K562 (cell line): ENCODE measurements around the gene LRRC8E. TPM values are rescaled to one million over a fixed set of nuclear protein-coding genes. Genes with fewer than 3 reads are reported as not detected.
A peak's percentile ranks its signal among the peaks of the same experiment; 100 is the strongest.

ENCODE experiments used
- ATF3 ChIP-seq, 2 experiments: fragments of 450-650 bp in 1 of 2; sonication (generic) in 1 of 2; formaldehyde crosslinking in 1 of 2; IDR thresholded peaks in 1 of 2; conservative IDR thresholded peaks in 1 of 2; 2 replicates each; pipeline versions ENCODE4 v1.6.1 to v1.8.1; 2016 to 2023; ENCODE audit warnings: mild to moderate bottlenecking in 2 of 2, moderate library complexity in 2 of 2, inconsistent platforms in 1 of 2, missing genetic modification reagents in 1 of 2
- CBX3 ChIP-seq, 2 experiments: IDR thresholded peaks; 1 replicate in 1 of 2; 2 replicates in 1 of 2; pipeline ENCODE4 v1.6.1; 2012; ENCODE audit warnings: inconsistent platforms in 2 of 2, low read length in 2 of 2, borderline replicate concordance in 1 of 2, control low read depth in 1 of 2
- NFIC ChIP-seq: fragments of 450-650 bp; IDR thresholded peaks from 2 replicates; pipeline ENCODE4 v1.6.1; 2017; ENCODE audit warnings: mild to moderate bottlenecking, inconsistent platforms
- POLR2B ChIP-seq: fragments of 450-650 bp; IDR thresholded peaks from 2 replicates; pipeline ENCODE4 v1.6.1; 2018; ENCODE audit warnings: low read depth; ENCODE audit not compliant: partially characterized antibody
- POLR2G ChIP-seq: fragments of 200-400 bp; formaldehyde crosslinking; IDR thresholded peaks from 2 replicates; pipeline ENCODE4 v1.6.1; 2017; ENCODE audit warnings: low read depth, mild to moderate bottlenecking, antibody characterized with exemption, low read length, moderate library complexity
- PTRF ChIP-seq: fragments of 450-650 bp; IDR thresholded peaks from 2 replicates; pipeline ENCODE4 v1.6.1; 2016; ENCODE audit warnings: mild to moderate bottlenecking, missing genetic modification characterization, missing compliant biosample characterization
- RAD21 ChIP-seq, 2 experiments: fragments of 250-450 bp in 1 of 2; fragments of 450-650 bp in 1 of 2; sonication (Bioruptor Pico) in 1 of 2; formaldehyde crosslinking in 1 of 2; IDR thresholded peaks in 1 of 2; conservative IDR thresholded peaks in 1 of 2; 2 replicates each; pipeline versions ENCODE4 v1.4.0 to v1.8.0; 2020 to 2022; ENCODE audit warnings: mild to moderate bottlenecking in 2 of 2, moderate library complexity in 1 of 2
- SMC3 ChIP-seq: conservative IDR thresholded peaks from 2 replicates; pipeline ENCODE4 v1.6.1; 2011; ENCODE audit warnings: low read depth, low read length, improper control_type of control experiment; ENCODE audit not compliant: insufficient read depth
- ZBTB7A ChIP-seq: IDR thresholded peaks from 2 replicates; pipeline ENCODE4 v1.6.1; 2011; ENCODE audit warnings: low read depth, mild to moderate bottlenecking, low read length, moderate library complexity, borderline replicate concordance; ENCODE audit not compliant: control insufficient read depth
- polyA plus RNA-seq, 8 experiments: library from polyadenylated mRNA; depleted of rRNA in 4 of 8; stranded (reverse) in 5 of 8; unstranded in 3 of 8; fragments of >200 nt; fragmentation: Nextera tagmentation in 2 of 8; fragmentation: Illumina TruSeq in 1 of 8; extraction: Ambion mirVana in 2 of 8; extraction: Trizol in 1 of 8; gene quantifications; 2 replicates each; pipeline versions ENCODE4 v1.2.1 to v1.2.3, GENCODE V29; 2011 to 2014; ENCODE audit warnings: inconsistent platforms in 1 of 8, missing spikeins in 1 of 8
- total RNA-seq, 7 experiments: library from RNA; depleted of rRNA in 6 of 7; stranded (reverse); fragments of >200 nt in 6 of 7; fragmentation: Illumina TruSeq in 2 of 7; extraction: Trizol in 2 of 7; gene quantifications; 2 replicates each; pipeline versions ENCODE4 v1.2.1 to v1.2.3, GENCODE V29; 2011 to 2021; ENCODE audit warnings: low replicate concordance in 1 of 7
- TF ChIP-seq, protein P1 (sequence below): sonication (generic); formaldehyde crosslinking; IDR thresholded peaks from 2 replicates; pipeline ENCODE4 v1.5.0; 2020; ENCODE audit warnings: missing genetic modification reagents
- TF ChIP-seq, protein P2 (sequence below): sonication (generic); formaldehyde crosslinking; IDR thresholded peaks from 2 replicates; pipeline ENCODE4 v1.8.1; 2023; ENCODE audit warnings: mild to moderate bottlenecking, missing genetic modification reagents, moderate library complexity
- TF ChIP-seq, protein P3 (sequence below), 3 experiments: IDR thresholded peaks in 2 of 3; conservative IDR thresholded peaks in 1 of 3; 2 replicates each; pipeline ENCODE4 v1.5.1; 2011 to 2012; ENCODE audit warnings: low read length in 3 of 3, mild to moderate bottlenecking in 3 of 3, control low read depth in 2 of 3, improper control_type of control experiment in 1 of 3, inconsistent platforms in 1 of 3, low read depth in 1 of 3, mixed read lengths in 1 of 3, moderate library complexity in 1 of 3; ENCODE audit not compliant: insufficient read depth in 2 of 3

The LRRC8E gene
- total and polyA plus RNA-seq, 9 of the 15 experiments (the other 6 are each of a cell fraction or from before 2014, with no cell fraction given): 0.08 to 5.7 (median 3.5) TPM; not detected in 1

DNA sequence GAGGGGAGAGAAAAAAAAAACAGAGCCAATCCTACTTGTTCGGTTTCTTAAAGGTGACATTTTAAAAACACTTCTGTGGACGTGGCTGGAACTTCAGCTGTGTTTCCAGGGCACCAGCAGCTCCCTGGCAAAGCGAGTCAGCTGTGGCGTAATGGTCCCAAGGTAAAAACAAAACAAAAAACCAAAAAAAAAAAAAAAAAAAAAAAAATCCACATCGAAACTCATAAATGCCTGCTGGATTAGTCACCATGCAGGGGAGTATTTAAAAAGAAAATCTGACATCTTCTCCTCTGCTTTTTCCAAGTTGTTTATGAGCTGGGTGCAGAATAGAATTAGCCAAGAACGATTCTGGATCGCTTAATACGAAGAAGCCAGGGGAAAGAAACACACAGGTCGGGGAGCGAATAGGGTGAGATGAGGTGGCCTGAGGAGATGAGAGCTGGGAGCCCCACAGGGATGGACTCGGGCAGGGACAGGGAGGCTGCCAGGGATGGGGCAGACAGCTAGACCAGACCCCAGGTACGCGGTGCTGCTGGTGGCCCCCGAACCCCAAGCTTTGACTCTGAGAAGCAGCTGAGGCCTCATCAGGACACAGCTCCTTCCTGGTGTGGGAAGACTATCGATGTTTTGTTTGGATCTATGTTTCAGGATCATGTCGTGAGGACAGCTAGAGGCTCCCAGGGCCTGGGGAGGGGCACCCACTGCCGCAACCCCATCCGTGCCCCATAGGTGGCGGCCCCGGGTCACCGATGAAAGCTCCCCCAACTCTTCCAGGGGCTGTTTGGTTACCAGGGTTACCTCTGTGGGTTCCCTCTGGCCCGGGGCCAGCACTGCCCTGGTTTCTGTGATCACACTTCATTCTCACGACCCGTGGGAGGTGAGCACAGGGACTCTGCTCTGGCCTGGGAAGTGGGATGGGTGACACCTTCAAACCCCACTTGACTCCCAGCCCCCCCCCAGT lies 40.7 kb downstream of the LRRC8E start (continued):
- TF ChIP-seq RAD21 (CRISPR knock-in tag; conservative IDR thresholded peaks at IDR 0.05 in 1 of 2, IDR thresholded peaks at IDR 0.05 in 1 of 2) (peak in 1 of 2 experiments; percentile 51; a peak in 2 of 4 replicates), PTRF (tag) (no peak), CBX3 (IDR thresholded peaks at IDR 0.05; ENCODE audit: borderline replicate concordance in 1 of 2, low read length in 2 of 2) (no peak), POLR2G (peak; percentile 69), ZBTB7A (peak; percentile 48; the same call in 1 of the 2 replicates), POLR2B (peak; percentile 55), ATF3 (IDR thresholded peaks at IDR 0.05) (0 out of 2 replicates have a peak, but pooled peaks have one; percentile 39), ATF3 (CRISPR knock-in tag; conservative IDR thresholded peaks at IDR 0.05) (no peak), SMC3 (0 out of 2 replicates have a peak, but pooled peaks have one; percentile 24), NFIC (peak; percentile 91)
- TF ChIP-seq, protein P1, sequence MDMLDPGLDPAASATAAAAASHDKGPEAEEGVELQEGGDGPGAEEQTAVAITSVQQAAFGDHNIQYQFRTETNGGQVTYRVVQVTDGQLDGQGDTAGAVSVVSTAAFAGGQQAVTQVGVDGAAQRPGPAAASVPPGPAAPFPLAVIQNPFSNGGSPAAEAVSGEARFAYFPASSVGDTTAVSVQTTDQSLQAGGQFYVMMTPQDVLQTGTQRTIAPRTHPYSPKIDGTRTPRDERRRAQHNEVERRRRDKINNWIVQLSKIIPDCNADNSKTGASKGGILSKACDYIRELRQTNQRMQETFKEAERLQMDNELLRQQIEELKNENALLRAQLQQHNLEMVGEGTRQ (CRISPR knock-in tag): no peak
- TF ChIP-seq, protein P2, sequence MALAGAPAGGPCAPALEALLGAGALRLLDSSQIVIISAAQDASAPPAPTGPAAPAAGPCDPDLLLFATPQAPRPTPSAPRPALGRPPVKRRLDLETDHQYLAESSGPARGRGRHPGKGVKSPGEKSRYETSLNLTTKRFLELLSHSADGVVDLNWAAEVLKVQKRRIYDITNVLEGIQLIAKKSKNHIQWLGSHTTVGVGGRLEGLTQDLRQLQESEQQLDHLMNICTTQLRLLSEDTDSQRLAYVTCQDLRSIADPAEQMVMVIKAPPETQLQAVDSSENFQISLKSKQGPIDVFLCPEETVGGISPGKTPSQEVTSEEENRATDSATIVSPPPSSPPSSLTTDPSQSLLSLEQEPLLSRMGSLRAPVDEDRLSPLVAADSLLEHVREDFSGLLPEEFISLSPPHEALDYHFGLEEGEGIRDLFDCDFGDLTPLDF (CRISPR knock-in tag): 0 out of 2 replicates have a peak, but pooled peaks have one; percentile 51
- TF ChIP-seq, protein P3, sequence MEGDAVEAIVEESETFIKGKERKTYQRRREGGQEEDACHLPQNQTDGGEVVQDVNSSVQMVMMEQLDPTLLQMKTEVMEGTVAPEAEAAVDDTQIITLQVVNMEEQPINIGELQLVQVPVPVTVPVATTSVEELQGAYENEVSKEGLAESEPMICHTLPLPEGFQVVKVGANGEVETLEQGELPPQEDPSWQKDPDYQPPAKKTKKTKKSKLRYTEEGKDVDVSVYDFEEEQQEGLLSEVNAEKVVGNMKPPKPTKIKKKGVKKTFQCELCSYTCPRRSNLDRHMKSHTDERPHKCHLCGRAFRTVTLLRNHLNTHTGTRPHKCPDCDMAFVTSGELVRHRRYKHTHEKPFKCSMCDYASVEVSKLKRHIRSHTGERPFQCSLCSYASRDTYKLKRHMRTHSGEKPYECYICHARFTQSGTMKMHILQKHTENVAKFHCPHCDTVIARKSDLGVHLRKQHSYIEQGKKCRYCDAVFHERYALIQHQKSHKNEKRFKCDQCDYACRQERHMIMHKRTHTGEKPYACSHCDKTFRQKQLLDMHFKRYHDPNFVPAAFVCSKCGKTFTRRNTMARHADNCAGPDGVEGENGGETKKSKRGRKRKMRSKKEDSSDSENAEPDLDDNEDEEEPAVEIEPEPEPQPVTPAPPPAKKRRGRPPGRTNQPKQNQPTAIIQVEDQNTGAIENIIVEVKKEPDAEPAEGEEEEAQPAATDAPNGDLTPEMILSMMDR (IDR thresholded peaks at IDR 0.05 in 2 of 3, conservative IDR thresholded peaks at IDR 0.05 in 1 of 3; ENCODE audit: insufficient read depth in 2 of 3, low read depth in 1 of 3, low read length in 3 of 3): peak; percentile 62 to 74 (median 68)
